ENCODE measurements around the gene GUCA1A. TPM values are rescaled to one million over a fixed set of nuclear protein-coding genes. Genes with fewer than 3 reads are reported as not detected.
A peak's percentile ranks its signal among the peaks of the same experiment; 100 is the strongest.
"Not testable (repeated sequence)": the region's sequence is repeated elsewhere in the genome, so short reads cannot be mapped to it uniquely, and the experiment has no call there.

GUCA1A gene
- total RNA-seq, 1 experiment from 2014 or later = 17.2 TPM

DNA sequence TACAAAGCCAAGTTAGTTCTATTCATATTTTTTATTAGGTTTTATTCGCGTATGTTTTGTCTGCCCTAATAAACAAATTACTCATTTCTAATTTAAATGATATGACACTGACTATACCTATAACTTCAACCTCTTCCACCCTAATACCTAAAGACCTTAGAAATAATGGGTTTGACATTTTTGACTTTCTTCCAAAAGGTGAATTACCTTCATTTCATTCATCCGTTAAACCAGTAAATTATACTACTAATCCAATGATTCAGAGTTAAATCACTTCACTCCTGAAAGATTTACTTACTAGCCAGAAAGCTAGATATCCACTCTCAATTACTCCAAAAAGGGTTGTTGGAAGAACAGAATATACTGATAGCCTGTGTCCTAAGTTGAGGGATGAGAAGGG lies 39.3 kb downstream of the GUCA1A start:
- Histone ChIP-seq H3K27ac (ENCODE audit: insufficient read length, low read depth, low read length) (no peak overlapping the region), H3K79me2 (ENCODE audit: insufficient read depth, low read length) (no peaks in the 10 kb centered on the region), H4K5ac (ENCODE audit: insufficient read length, low read depth, low read length) (no peak overlapping the region), H3K23me2 (ENCODE audit: insufficient read length, low read depth, low read length, poor library complexity, severe bottlenecking) (no peaks in the 10 kb centered on the region), H3K4me1 (ENCODE audit: insufficient read depth, low read length) (no peaks in the 10 kb centered on the region), H3K79me1 (ENCODE audit: insufficient read depth, low read depth, low read length, poor library complexity, severe bottlenecking) (no peaks in the 10 kb centered on the region), H2BK12ac (ENCODE audit: insufficient read length, low read depth, low read length) (no peak overlapping the region), H3K23ac (ENCODE audit: insufficient read length, low read depth, low read length) (no peak overlapping the region), H2AK5ac (ENCODE audit: insufficient read length, low read length) (no peak overlapping the region), H3K18ac (ENCODE audit: insufficient read length, low read depth, low read length) (no peak overlapping the region), H2BK15ac (ENCODE audit: low read depth, low read length) (no peak overlapping the region), H2BK120ac (ENCODE audit: low read depth, low read length, poor library complexity, severe bottlenecking) (no peak overlapping the region), H3K14ac (ENCODE audit: insufficient read depth, low read length) (no peak overlapping the region), H4K91ac (ENCODE audit: insufficient read length, low read depth, low read length) (no peak overlapping the region), H3T11ph (ENCODE audit: low read length) (no peak overlapping the region), H4K8ac (replicated peaks; ENCODE audit: insufficient read length, low read depth, low read length) (no peak overlapping the region), H3K27me3 (ENCODE audit: insufficient read depth, low read length) (no peaks in the 10 kb centered on the region), H2BK5ac (ENCODE audit: insufficient read length, low read length) (no peak overlapping the region), H2BK20ac (ENCODE audit: low read depth, low read length, poor library complexity, severe bottlenecking) (no peak overlapping the region), H3K9ac (ENCODE audit: extremely low read depth, insufficient read length, low read length) (no peak overlapping the region), H3K4me2 (ENCODE audit: insufficient read depth, insufficient read length, low read length) (no peak overlapping the region), H3K4ac (ENCODE audit: low read depth, low read length) (no peak overlapping the region), H4K20me1 (ENCODE audit: control insufficient read depth, insufficient read depth, insufficient read length) (no peaks in the 10 kb centered on the region), H3K56ac (ENCODE audit: insufficient read length, low read depth, low read length) (no peak overlapping the region), H3K9me3 (ENCODE audit: control insufficient read depth, low read depth, low read length) (no peaks in the 10 kb centered on the region), H2AFZ (ENCODE audit: low read length) (no peak overlapping the region)
- H3K4me3 Mint-ChIP-seq = no peak overlapping the region
- H3K27ac Mint-ChIP-seq = no peak overlapping the region
- DNase-seq = no peak
- peaks cover 7 to 16% of the 10 kb centered on the region in 2 experiments for H3K4me1 Mint-ChIP-seq
- H3K36me3 Mint-ChIP-seq (ENCODE audit: insufficient read depth in 1 of 3, low read depth in 3 of 3) = peaks cover 19 to 58% (median 56%) of the 10 kb centered on the region in 3 experiments; a peak in 6 of 7 replicates
- WGBS (ENCODE audit: extremely low coverage, insufficient read length, low lambda C conversion rate) = no CpG with 5 or more reads among the region's 3 CpGs
- TF ChIP-seq, protein P1, sequence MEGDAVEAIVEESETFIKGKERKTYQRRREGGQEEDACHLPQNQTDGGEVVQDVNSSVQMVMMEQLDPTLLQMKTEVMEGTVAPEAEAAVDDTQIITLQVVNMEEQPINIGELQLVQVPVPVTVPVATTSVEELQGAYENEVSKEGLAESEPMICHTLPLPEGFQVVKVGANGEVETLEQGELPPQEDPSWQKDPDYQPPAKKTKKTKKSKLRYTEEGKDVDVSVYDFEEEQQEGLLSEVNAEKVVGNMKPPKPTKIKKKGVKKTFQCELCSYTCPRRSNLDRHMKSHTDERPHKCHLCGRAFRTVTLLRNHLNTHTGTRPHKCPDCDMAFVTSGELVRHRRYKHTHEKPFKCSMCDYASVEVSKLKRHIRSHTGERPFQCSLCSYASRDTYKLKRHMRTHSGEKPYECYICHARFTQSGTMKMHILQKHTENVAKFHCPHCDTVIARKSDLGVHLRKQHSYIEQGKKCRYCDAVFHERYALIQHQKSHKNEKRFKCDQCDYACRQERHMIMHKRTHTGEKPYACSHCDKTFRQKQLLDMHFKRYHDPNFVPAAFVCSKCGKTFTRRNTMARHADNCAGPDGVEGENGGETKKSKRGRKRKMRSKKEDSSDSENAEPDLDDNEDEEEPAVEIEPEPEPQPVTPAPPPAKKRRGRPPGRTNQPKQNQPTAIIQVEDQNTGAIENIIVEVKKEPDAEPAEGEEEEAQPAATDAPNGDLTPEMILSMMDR (conservative IDR thresholded peaks at IDR 0.05) = no peak
- no peaks in the 10 kb centered on the region for H3K27me3 Mint-ChIP-seq (ENCODE audit: low read depth)
- no peaks in the 10 kb centered on the region for H3K9me3 Mint-ChIP-seq

DNA sequence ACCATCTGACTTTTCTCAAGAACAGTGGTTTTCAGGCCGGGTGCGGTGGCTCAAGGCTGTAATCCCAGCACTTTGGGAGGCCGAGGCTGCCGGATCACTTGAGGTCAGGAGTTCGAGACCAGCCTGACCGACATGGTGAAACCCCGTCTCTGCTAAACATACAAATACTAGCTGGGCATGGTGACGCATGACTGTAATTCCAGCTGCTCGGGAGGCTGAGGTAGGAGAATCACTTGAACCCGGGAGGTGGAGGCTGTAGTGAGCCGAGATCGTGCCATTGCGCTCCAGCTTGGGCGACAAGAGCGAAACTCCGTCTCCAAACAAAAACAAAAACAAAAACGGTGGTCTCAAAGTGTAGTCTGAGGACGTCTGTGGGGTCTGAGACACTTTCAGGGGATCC lies 43.3 kb downstream of the GUCA1A start:
- H3K4me2 ChIP-seq (ENCODE audit: insufficient read depth, insufficient read length, low read length) = not testable (repeated sequence)
- Mint-ChIP-seq H3K27ac (peak overlapping the region; percentile 28 to 75 (median 52); a peak in 4 of 7 replicates), H3K36me3 (ENCODE audit: insufficient read depth in 1 of 3, low read depth in 3 of 3) (peaks cover 1 to 23% (median 22%) of the 10 kb centered on the region in 3 experiments; a peak in 5 of 7 replicates)

More for the DNA sequence above, 43.3 kb downstream of the GUCA1A start:
- H4K8ac ChIP-seq (replicated peaks; ENCODE audit: insufficient read length, low read depth, low read length); H3K79me1 ChIP-seq (ENCODE audit: insufficient read depth, low read depth, low read length, poor library complexity, severe bottlenecking); H3K27me3 Mint-ChIP-seq (ENCODE audit: low read depth); H2BK5ac ChIP-seq (ENCODE audit: insufficient read length, low read length); H4K5ac ChIP-seq (ENCODE audit: insufficient read length, low read depth, low read length); H2AK5ac ChIP-seq (ENCODE audit: insufficient read length, low read length); H4K20me1 ChIP-seq (ENCODE audit: control insufficient read depth, insufficient read depth, insufficient read length); H3K27me3 ChIP-seq (ENCODE audit: insufficient read depth, low read length); H2BK20ac ChIP-seq (ENCODE audit: low read depth, low read length, poor library complexity, severe bottlenecking); H3K9ac ChIP-seq (ENCODE audit: extremely low read depth, insufficient read length, low read length); DNase-seq; H3K56ac ChIP-seq (ENCODE audit: insufficient read length, low read depth, low read length); H3K14ac ChIP-seq (ENCODE audit: insufficient read depth, low read length); H2BK120ac ChIP-seq (ENCODE audit: low read depth, low read length, poor library complexity, severe bottlenecking); H3K18ac ChIP-seq (ENCODE audit: insufficient read length, low read depth, low read length); H3K9me3 ChIP-seq (ENCODE audit: control insufficient read depth, low read depth, low read length); H3K9me3 Mint-ChIP-seq; H3K23ac ChIP-seq (ENCODE audit: insufficient read length, low read depth, low read length); H3K4me1 ChIP-seq (ENCODE audit: insufficient read depth, low read length); H3T11ph ChIP-seq (ENCODE audit: low read length); H3K27ac ChIP-seq (ENCODE audit: insufficient read length, low read depth, low read length); H2AFZ ChIP-seq (ENCODE audit: low read length); H3K4ac ChIP-seq (ENCODE audit: low read depth, low read length); H2BK15ac ChIP-seq (ENCODE audit: low read depth, low read length); H3K23me2 ChIP-seq (ENCODE audit: insufficient read length, low read depth, low read length, poor library complexity, severe bottlenecking); H3K79me2 ChIP-seq (ENCODE audit: insufficient read depth, low read length); H2BK12ac ChIP-seq (ENCODE audit: insufficient read length, low read depth, low read length); H4K91ac ChIP-seq (ENCODE audit: insufficient read length, low read depth, low read length): not testable (repeated sequence)
- Mint-ChIP-seq H3K4me1 (peaks cover 7 to 18% of the 10 kb centered on the region in 2 experiments), H3K4me3 (peak overlapping the region; percentile 98 to 99)
- WGBS (ENCODE audit: extremely low coverage, insufficient read length, low lambda C conversion rate) = no CpG with 5 or more reads among the region's 18 CpGs
